ENCODE measurements around the gene NBEA. TPM values are rescaled to one million over a fixed set of nuclear protein-coding genes. Genes with fewer than 3 reads are reported as not detected.

The NBEA gene
- total RNA-seq, 1 donor from 2014 or later = 3.9 TPM

DNA sequence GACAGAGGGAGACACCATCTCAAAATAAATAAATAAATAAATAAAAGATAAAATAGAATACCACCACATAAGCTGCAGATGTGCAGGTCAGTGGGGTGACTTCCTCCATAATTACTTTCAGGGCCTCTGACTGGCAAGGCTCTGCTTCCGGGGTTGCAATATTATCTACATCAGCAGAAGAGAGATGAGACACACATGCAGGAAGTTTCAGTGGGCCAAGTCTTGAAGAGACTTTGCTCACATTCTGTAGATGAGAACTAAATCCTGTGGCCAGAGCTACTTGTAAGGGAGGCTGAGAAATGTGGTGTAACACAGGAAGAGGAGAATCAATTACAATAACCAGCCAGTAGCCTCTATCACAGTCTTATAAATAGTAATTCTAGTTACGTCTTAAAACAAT lies 624.3 kb downstream of the NBEA start:
- Mint-ChIP-seq H3K4me1 (no peaks in the 10 kb centered on the region), H3K9me3 (no peaks in the 10 kb centered on the region), H3K27ac (no peak overlapping the region), H3K36me3 (ENCODE audit: low read depth) (no peaks in the 10 kb centered on the region), H3K27me3 (no peaks in the 10 kb centered on the region), H3K4me3 (no peak overlapping the region)
- intact Hi-C loops (cut with micrococcal nuclease) = no loop called here
- ATAC-seq (ENCODE audit: low read depth) = no peak
- ChIA-PET CTCF (no interaction called here), POLR2A (no interaction called here)
- TF ChIP-seq CTCF (IDR thresholded peaks at IDR 0.05) = no peak
- DNase-seq = no peak

- Mint-ChIP-seq H3K4me3 (no peak overlapping the region), H3K4me1 (peaks cover 7% of the 10 kb centered on the region), H3K27me3 (no peaks in the 10 kb centered on the region), H3K27ac (no peak overlapping the region), H3K36me3 (ENCODE audit: low read depth) (no peaks in the 10 kb centered on the region), H3K9me3 (no peaks in the 10 kb centered on the region)
- ATAC-seq (ENCODE audit: low read depth) (no peak), DNase-seq (no peak)
- intact Hi-C loops (cut with micrococcal nuclease) = no loop called here
- ChIA-PET CTCF (no interaction called here), POLR2A (no interaction called here)
- TF ChIP-seq CTCF (IDR thresholded peaks at IDR 0.05) = no peak
Measured at GRCh38 chr13:35567406-35567980, 625.4 kb downstream of the NBEA start.

DNA sequence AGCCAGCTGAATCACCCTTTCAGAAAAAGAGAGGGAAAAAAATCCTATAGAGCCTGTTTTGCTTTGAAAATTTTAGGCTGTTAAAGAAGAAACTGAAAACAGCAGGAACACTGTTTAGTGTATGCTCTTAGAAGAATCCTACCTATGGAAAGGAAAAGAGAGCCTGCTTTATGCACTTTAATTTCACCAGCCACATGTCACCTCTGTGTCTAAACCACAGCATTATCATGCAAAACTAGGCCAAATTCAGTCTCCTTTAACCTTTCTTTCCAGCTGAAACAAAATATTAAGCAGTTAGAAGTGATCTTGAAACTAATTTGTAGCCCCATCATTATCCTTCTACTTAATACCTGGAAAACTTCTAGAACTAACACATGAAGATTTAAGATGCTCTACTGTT lies 631.6 kb downstream of the NBEA start:
- no peak overlapping the region for H3K4me3 Mint-ChIP-seq
- TF ChIP-seq CTCF (IDR thresholded peaks at IDR 0.05) = no peak
- no peak overlapping the region for H3K27ac Mint-ChIP-seq
- ATAC-seq (ENCODE audit: low read depth) (no peak), DNase-seq (no peak)
- POLR2A ChIA-PET = no interaction called here
- CTCF ChIA-PET = no interaction called here
- no peaks in the 10 kb centered on the region for H3K27me3 Mint-ChIP-seq
- H3K4me1 Mint-ChIP-seq = peaks cover 9% of the 10 kb centered on the region
- no peaks in the 10 kb centered on the region for H3K9me3 Mint-ChIP-seq
- H3K36me3 Mint-ChIP-seq (ENCODE audit: low read depth) = no peaks in the 10 kb centered on the region
- intact Hi-C loops (cut with micrococcal nuclease) = no loop called here

DNA sequence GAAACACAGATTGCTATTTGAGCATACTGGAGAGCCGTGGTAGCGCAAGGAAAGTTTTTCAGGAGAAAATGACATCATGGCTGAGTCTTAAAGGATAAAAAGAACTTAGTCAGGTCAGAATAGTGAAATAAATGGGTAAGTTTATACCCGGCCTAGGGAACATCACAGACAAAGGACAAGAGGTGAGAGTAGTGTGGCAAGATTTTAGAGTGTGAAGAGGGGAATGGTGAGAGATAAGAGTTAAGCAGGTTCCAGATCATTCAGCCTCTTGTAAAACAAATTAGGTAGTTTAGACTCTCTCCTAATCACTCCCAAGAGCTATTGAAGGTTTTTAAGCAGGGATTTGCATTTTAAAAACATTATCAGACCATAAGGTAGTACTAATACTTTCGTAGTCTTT lies 650.4 kb downstream of the NBEA start:
- intact Hi-C loops (cut with micrococcal nuclease) = no loop called here

DNA sequence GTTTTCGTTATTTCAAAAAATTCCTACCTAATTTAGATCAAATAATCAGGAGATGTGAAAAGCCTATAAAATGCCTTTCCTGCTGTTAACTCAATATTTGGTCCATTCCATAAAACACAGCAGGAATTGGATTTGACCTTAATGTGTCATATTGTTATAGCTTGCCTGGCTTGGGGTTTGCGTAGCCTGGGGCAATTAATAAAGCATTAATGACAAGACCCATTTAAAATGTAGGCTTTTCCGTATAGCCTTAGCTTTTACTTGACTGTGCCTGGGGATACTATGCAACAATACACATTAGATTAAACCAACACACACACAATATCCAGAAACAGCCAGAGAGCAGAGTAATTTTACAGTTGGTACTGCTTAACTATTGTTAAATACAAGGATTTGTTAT lies 651.6 kb downstream of the NBEA start:
- Mint-ChIP-seq H3K4me1 (no peaks in the 10 kb centered on the region), H3K9me3 (no peaks in the 10 kb centered on the region), H3K4me3 (no peak overlapping the region), H3K27me3 (no peaks in the 10 kb centered on the region), H3K27ac (no peak overlapping the region), H3K36me3 (ENCODE audit: low read depth) (no peaks in the 10 kb centered on the region)
- TF ChIP-seq CTCF (IDR thresholded peaks at IDR 0.05) = no peak
- ChIA-PET CTCF (no interaction called here), POLR2A (no interaction called here)
- no peak for ATAC-seq (ENCODE audit: low read depth)
- DNase-seq = no peak
- intact Hi-C loops (cut with micrococcal nuclease) = no loop called here

More for the DNA sequence above, 650.4 kb downstream of the NBEA start:
- TF ChIP-seq CTCF (IDR thresholded peaks at IDR 0.05) = no peak
- POLR2A ChIA-PET = no interaction called here
- Mint-ChIP-seq H3K27ac (no peak overlapping the region), H3K4me1 (no peaks in the 10 kb centered on the region), H3K4me3 (no peak overlapping the region), H3K27me3 (no peaks in the 10 kb centered on the region), H3K9me3 (no peaks in the 10 kb centered on the region), H3K36me3 (ENCODE audit: low read depth) (no peaks in the 10 kb centered on the region)
- no peak for DNase-seq
- CTCF ChIA-PET = no interaction called here
- ATAC-seq (ENCODE audit: low read depth) = no peak

Data from activated B cell treated with CpG ODN at 0.5 μM for 24 hours (primary cell).